ENCODE data around the gene MRPS11. TPM values are rescaled to one million over a fixed set of nuclear protein-coding genes. Genes with fewer than 3 reads are reported as not detected.
A peak's percentile ranks its signal among the peaks of the same experiment; 100 is the strongest.
"Not testable (repeated sequence)": the region's sequence is repeated elsewhere in the genome, so short reads cannot be mapped to it uniquely, and the experiment has no call there.

MRPS11 gene
- total RNA-seq, 1 experiment from 2014 or later = 24.2 TPM

- DNase-seq (ENCODE audit: low read depth) = no peak
Measured at GRCh38 chr15:88490036-88490435, 22.5 kb downstream of the MRPS11 start.

DNA sequence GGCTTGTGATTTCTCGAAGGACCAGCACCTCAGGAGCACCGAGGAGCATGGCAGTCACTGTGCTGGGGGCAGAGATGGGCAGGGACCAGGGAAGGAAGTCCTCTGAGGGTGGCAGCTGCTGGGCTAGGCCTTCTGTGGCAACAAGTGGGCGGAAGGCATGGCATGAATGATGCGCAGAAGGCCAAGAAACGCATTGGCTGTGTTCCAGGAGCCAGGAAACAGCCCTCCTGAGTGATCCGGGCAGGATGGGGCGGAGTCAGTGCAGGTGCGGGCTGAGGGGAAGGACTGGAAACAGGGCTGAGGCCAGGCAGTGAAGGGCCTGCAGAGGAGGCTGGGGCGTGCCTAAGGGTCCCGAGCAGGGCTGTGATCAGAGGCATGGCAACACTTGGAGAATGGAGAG is 23.6 kb downstream of the MRPS11 start:
- no peak for DNase-seq (ENCODE audit: low read depth)

GRCh38 chr15:88493844-88494243 is 26.3 kb downstream of the MRPS11 start:
- no peak for DNase-seq (ENCODE audit: low read depth)

DNA sequence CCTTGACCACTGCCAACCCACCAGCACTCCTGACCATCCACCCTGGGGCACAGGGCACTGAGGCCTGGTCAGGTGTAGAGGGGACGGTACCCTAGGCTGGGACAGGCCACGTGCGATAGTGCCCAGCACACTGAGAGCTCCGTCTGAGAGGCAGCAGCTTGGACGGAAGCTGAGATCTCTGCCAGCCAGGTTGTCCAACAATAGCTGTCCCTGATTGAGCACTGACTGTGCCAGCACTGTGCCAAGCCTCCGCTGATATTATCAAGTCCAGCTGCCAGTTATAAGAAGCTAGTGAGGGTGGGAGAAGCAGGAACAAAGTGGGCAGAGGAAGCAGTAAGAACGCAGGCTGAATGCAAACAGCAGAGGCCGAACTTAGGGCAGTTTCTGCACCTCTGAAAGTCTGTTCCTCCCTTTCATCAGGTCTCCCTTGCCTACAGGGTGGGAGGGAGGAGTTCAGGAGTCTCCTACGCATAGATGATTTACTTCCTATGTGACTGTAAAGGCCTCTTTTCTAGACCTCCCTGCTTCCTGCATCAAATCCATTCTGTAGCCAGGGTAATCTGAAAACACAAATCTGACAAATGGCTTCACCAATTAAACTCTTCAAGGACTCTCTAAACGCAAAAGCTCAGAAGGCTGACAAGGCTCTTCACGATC is 29.7 kb downstream of the MRPS11 start:
- no peak for DNase-seq (ENCODE audit: low read depth)

DNA sequence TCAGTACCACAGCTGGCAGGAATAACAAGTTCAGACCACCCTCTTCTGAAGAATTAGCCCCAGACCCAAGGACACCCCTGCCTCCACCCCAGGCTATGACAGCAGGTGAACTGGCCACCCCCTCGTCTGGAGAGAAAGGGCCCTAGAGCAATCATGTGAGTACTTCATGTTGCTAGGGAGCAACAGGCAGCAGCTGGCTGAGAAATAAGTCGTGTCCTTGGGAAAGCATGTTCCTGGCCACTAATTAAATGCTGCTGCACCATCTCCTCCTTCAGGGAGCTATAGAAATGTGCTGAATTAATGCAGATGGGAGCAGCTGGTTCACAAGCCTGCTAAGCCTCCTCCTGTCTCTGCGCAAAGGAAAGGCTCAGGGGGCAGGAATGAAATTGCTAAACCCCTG is 31.5 kb downstream of the MRPS11 start:
- no peak for DNase-seq (ENCODE audit: low read depth)

- DNase-seq (ENCODE audit: low read depth) = no peak
Measured at GRCh38 chr15:88504445-88504844, 36.9 kb downstream of the MRPS11 start.

DNA sequence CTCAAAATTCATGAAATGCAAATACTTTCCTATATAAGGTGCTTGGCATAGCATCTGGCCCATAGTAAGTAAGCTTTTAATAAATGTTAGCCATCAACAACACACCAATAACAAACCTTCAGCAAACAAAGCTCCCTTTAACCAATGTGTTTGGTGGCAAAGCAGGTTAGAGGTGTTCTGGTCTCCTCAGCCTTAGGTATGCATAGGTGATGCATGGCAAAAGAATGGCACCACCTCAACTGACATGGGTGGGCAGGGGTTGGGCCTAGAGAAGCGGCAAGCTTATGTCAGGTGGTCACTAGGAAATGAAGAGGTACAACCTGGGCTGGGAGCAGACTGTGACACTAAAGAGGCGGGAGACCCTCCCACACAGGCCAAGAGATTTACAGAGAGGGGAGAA is 38.2 kb downstream of the MRPS11 start:
- DNase-seq (ENCODE audit: low read depth) = no peak

GRCh38 chr15:88506628-88507027 is 39.1 kb downstream of the MRPS11 start:
- no peak for DNase-seq (ENCODE audit: low read depth)

- DNase-seq (ENCODE audit: low read depth) = no peak
Measured at GRCh38 chr15:88509321-88509720, 41.8 kb downstream of the MRPS11 start.

DNA sequence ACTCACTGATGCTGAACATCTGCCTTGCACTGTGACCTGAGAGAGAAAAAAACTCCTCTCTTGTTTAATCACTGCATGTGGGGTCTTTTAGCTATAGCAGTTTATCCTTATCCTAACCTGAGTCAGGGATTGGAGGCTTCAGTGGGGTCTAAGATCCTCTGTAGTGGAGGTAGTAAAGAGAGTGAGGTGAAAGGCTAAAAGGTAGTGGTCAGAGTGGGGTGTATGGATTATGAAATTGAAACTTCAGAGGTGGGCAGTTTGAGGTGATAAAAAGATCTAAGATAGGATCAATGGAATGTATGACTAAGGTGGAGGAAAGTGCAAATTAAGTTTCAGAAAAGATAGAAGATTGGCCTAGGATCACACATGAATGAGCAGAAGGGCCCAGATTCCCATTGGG is 42.5 kb downstream of the MRPS11 start:
- no peak for DNase-seq (ENCODE audit: low read depth)

GRCh38 chr15:88511161-88511560 is 43.7 kb downstream of the MRPS11 start:
- no peak for DNase-seq (ENCODE audit: low read depth)

- no peak for DNase-seq (ENCODE audit: low read depth)
Measured at GRCh38 chr15:88512078-88512477, 44.6 kb downstream of the MRPS11 start.

- no peak for DNase-seq (ENCODE audit: low read depth)
Measured at GRCh38 chr15:88512601-88513000, 45.1 kb downstream of the MRPS11 start.

DNA sequence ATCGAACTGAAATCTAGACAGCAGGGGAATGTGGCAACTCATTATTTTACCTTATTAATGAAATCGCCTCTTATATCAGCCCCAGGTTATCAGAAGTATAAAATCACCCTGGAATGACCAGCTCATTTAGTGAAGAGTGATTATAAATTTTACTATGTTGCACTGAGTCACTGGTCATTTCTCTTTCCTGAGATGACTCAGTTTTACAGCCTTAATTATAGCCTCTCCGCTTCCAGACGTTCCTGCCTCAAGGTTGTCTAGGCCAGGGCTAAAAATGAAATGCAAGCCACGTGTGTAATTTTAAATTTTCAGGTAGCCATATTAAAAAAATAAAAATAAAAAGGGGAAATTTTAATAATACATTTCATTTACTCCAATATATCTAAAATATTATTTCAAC is 45.7 kb downstream of the MRPS11 start:
- DNase-seq (ENCODE audit: low read depth) = peak; percentile 31

DNA sequence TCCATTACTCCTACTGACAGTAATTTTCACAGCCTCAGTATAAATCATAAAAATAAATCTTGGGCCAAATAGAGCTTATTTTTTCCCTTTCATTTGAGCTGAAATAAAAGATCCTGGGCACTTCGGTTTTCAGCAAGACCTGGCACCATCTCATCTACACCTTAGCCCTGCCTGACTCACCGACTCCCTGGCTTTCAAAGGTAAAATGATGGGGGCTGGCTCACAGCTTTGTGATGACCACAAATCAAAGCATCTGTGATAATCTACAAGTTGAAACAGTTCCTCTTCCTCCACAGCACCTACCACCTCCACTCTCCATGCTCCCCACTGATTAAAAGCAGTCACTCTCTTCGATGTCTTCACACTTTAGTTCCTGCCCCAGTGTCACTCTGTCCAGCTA is 51.4 kb downstream of the MRPS11 start:
- DNase-seq (ENCODE audit: low read depth) = no peak

DNA sequence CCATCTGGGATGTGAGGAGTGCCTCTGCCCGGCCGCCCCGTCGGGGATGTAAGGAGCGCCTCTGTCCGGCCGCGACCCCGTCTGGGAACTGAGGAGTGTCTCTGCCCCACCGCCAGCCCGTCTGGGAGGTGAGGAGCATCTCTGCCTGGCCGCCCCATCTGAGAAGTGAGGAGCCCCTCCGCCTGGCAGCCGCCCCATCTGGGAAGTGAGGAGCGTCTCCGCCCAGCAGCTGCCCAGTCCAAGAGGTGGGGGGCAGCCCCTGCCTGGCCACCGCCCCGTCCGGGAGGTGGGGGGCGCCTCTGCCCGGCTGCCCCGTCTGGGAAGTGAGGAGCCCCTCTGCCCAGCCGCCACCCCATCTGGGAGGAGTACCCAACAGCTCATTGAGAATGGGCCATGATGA is 56.6 kb downstream of the MRPS11 start:
- DNase-seq (ENCODE audit: low read depth) = not testable (repeated sequence)

- DNase-seq (ENCODE audit: low read depth) = no peak
Measured at GRCh38 chr15:88525418-88525817, 57.9 kb downstream of the MRPS11 start.

GRCh38 chr15:88526247-88526879 is 58.9 kb downstream of the MRPS11 start:
- no peak for DNase-seq (ENCODE audit: low read depth)

- DNase-seq (ENCODE audit: low read depth) = no peak
Measured at GRCh38 chr15:88529021-88529630, 61.6 kb downstream of the MRPS11 start.
